Calu3 (cell line): ENCODE data around the gene WDFY4. TPM values are rescaled to one million over a fixed set of nuclear protein-coding genes. Genes with fewer than 3 reads are reported as not detected.

Experiments
- BruUV-seq: library from RNA; stranded (reverse); fragments of 400-500 nt; replicated peaks from 2 replicates; lab custom pipeline; 2021; lab: Mats Ljungman, UMichigan
- CTCF ChIA-PET: fragments of 300-600 bp; sonication (Branson Sonifier 250); formaldehyde crosslinking; loops from one replicate; lab custom pipeline; 2022; ENCODE audit warnings: antibody characterized with exemption; lab: Charles Lee
- DNase-seq: peaks from one replicate; pipeline ENCODE4 v3.0.0; 2022
- H3K27ac Mint-ChIP-seq: one replicate; pipeline ENCODE4 v1.8.0; 2022; ENCODE audit warnings: mixed read lengths; ENCODE audit not compliant: unreplicated experiment
- H3K27me3 Mint-ChIP-seq: one replicate; pipeline ENCODE4 v1.8.0; 2022; ENCODE audit warnings: mixed read lengths; ENCODE audit not compliant: unreplicated experiment
- H3K36me3 Mint-ChIP-seq: one replicate; pipeline ENCODE4 v1.8.0; 2022; ENCODE audit warnings: mild to moderate bottlenecking, moderate library complexity, mixed read lengths; ENCODE audit not compliant: insufficient read depth, unreplicated experiment
- H3K4me1 Mint-ChIP-seq: one replicate; pipeline ENCODE4 v1.8.0; 2022; ENCODE audit warnings: mild to moderate bottlenecking, low read depth, mixed read lengths; ENCODE audit not compliant: unreplicated experiment
- H3K4me3 Mint-ChIP-seq: one replicate; pipeline ENCODE4 v1.8.0; 2022; ENCODE audit warnings: mild to moderate bottlenecking, low read depth, moderate library complexity, mixed read lengths; ENCODE audit not compliant: unreplicated experiment
- H3K9me3 Mint-ChIP-seq: one replicate; pipeline ENCODE4 v1.8.0; 2022; ENCODE audit warnings: low read depth, mixed read lengths; ENCODE audit not compliant: unreplicated experiment
- intact Hi-C: fragments of 100-400 bp; cut with micrococcal nuclease; formaldehyde crosslinking; loops from one replicate; pipeline ENCODE4 v1.10.0; 2022; ENCODE audit not compliant: unreplicated experiment
- total RNA-seq: library from RNA; stranded (reverse); gene quantifications from 2 replicates; pipeline ENCODE4 v1.2.3, GENCODE V29; 2022
- TF ChIP-seq, protein P1 (sequence below): fragments of 200-600 bp; IDR thresholded peaks from one replicate; pipeline ENCODE4 v1.8.0; 2022; ENCODE audit warnings: antibody characterized with exemption; ENCODE audit not compliant: unreplicated experiment

Gene WDFY4
- total RNA-seq, 1 experiment from 2014 or later = not detected

- intact Hi-C loops = no loop called here
- H3K9me3 Mint-ChIP-seq = peaks cover 2% of the 10 kb centered on the region
- H3K36me3 Mint-ChIP-seq = no peaks in the 10 kb centered on the region
- CTCF ChIA-PET = no interaction called here
- no peaks in the 10 kb centered on the region for H3K4me1 Mint-ChIP-seq
- BruUV-seq = no TSS peak
- H3K27me3 Mint-ChIP-seq = peaks cover 58% of the 10 kb centered on the region
- DNase-seq = no peak
- no peak overlapping the region for H3K27ac Mint-ChIP-seq
- H3K4me3 Mint-ChIP-seq = no peak overlapping the region
- TF ChIP-seq, protein P1, sequence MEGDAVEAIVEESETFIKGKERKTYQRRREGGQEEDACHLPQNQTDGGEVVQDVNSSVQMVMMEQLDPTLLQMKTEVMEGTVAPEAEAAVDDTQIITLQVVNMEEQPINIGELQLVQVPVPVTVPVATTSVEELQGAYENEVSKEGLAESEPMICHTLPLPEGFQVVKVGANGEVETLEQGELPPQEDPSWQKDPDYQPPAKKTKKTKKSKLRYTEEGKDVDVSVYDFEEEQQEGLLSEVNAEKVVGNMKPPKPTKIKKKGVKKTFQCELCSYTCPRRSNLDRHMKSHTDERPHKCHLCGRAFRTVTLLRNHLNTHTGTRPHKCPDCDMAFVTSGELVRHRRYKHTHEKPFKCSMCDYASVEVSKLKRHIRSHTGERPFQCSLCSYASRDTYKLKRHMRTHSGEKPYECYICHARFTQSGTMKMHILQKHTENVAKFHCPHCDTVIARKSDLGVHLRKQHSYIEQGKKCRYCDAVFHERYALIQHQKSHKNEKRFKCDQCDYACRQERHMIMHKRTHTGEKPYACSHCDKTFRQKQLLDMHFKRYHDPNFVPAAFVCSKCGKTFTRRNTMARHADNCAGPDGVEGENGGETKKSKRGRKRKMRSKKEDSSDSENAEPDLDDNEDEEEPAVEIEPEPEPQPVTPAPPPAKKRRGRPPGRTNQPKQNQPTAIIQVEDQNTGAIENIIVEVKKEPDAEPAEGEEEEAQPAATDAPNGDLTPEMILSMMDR = no peak
Measured at GRCh38 chr10:49008091-49008490, 323.4 kb downstream of the WDFY4 start.

GRCh38 chr10:49008505-49009198, 324.0 kb downstream of the WDFY4 start:
- DNase-seq = no peak
- Mint-ChIP-seq H3K36me3 (no peaks in the 10 kb centered on the region), H3K4me1 (no peaks in the 10 kb centered on the region), H3K27me3 (peaks cover 64% of the 10 kb centered on the region), H3K27ac (no peak overlapping the region), H3K4me3 (no peak overlapping the region), H3K9me3 (peaks cover 2% of the 10 kb centered on the region)
- BruUV-seq = no TSS peak
- TF ChIP-seq, protein P1 = no peak
- intact Hi-C loops = no loop called here
- CTCF ChIA-PET = no interaction called here

DNA sequence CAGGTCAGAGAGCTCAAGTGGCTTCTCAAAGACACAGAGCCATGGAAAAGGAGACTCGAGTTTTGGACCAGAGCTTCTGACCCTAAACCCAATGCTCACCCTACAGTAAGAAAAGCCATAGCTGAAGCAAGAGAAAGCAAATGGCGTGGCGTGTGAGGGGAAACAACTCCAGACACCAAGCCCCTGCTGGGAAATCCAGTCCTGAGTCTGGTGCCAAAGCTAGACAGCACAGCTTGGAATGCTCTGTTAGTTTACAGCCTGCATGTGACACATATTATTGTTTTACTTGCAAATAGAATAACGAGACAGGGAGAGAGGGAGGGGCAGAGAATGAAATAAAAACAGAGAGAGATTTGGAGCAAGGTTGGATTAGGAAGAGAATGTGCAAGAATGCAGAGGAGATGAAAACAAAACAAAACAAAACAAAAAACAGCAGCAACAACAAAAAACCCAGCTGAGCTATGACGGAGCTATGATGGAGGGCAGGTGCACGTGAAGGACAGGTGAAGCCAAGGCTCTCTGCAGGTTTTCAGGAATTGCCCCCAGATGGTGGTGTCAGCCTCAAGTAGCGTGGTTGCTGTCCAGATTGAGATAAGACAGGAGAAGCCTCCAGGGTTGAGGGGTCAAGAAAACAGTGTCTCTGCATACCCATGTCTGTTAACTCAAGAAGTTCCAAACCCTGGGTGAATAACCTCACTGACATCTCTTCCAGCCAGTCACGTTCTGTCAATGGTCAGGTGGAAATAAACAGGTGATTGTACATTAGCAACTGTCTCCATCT, 324.7 kb downstream of the WDFY4 start:
- Mint-ChIP-seq H3K36me3 (no peaks in the 10 kb centered on the region), H3K4me3 (no peak overlapping the region), H3K4me1 (no peaks in the 10 kb centered on the region), H3K9me3 (peaks cover 2% of the 10 kb centered on the region), H3K27ac (no peak overlapping the region), H3K27me3 (peaks cover 71% of the 10 kb centered on the region)
- BruUV-seq = no TSS peak
- intact Hi-C loops = no loop called here
- TF ChIP-seq, protein P1 = no peak
- CTCF ChIA-PET = no interaction called here
- no peak for DNase-seq

DNA sequence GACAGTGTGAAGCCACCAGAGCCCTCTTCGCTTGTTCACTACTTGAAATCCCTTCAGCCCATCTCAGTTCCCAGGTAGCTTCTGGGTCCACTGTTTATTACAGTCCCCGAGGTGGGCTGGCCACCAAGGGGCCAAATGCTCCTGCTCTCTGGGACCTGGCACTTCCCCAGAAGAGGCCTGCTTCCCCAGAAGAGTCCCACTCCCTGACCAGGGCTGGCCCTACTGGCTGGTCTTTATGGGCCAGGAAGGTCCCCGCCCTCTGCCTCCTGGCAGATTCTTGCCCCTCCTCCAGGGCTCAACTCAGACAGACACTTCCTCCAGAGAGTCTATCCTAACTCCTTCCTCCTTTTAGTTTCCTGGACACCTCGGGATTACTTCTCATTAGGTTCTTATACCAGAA, 325.6 kb downstream of the WDFY4 start:
- Mint-ChIP-seq H3K4me1 (no peaks in the 10 kb centered on the region), H3K36me3 (no peaks in the 10 kb centered on the region), H3K27ac (no peak overlapping the region), H3K27me3 (peaks cover 81% of the 10 kb centered on the region), H3K9me3 (peaks cover 2% of the 10 kb centered on the region), H3K4me3 (no peak overlapping the region)
- no peak for DNase-seq
- CTCF ChIA-PET = no interaction called here
- intact Hi-C loops = no loop called here
- TF ChIP-seq, protein P1 = no peak
- BruUV-seq = no TSS peak
